AG08396 (cell line): ENCODE measurements around the gene NLK.

Experiments
- DNase-seq: peaks from one replicate; pipeline ENCODE4 v3.0.0; 2012; ENCODE audit warnings: low spot score, mixed read lengths

Gene NLK

DNA sequence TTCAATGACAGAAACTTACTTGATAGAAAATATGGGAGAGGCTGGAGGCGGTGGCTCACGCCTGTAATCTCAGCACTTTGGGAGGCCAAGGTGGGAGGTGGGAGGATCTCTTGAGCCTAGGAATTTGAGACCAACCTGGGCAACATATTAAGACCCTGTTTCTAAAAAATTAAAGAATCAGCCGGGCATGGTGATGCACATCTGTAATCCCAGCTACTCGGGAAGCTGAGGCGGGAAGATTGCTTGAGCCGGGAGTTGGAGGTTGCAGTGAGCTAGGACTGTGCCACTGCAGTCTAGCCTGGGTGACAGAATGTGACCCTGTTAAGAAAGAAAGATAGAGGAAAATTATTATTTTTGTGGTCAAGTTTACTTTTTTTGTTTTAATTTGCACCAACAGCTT is 2.1 kb upstream of the NLK start:
- DNase-seq: no peak

DNA sequence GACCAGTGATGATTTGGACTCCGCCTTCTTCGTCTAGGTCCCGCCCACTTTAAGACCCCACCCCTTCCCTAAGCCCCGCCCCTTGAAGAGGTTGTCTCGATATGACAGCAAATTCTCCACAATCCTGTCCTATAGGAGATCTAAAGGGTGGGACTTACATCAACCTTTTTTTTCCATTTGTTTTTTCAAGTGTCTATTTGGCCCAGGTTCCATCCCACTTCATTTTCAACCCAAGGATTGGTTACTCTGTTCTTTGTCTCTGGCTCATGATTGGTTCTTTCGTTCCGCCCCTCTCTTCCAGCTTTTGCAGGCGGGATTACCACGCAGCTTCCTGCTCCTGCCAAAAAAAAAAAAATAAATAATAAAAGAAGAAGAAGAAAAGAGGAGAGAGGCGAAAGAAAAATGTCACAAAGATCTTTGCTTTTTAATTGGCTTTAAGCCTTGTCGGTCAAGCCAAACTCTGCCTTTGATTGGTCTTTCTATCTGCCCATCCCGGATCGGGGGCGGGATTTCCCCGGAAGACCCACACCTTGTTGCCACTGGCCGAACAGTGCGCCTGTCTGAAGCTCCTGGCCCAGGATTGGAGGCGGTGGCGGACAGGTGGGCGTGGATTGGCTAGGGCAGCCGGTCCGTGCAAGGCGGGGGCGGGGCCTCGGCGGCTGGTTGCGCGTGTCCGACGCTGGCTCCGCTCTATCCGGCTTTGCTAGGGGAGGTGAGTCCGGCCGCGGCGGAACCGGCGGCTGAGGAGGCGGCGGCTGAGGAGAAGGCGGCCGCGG is 1.2 kb upstream of the NLK start:
- peak; percentile 99 for DNase-seq

DNA sequence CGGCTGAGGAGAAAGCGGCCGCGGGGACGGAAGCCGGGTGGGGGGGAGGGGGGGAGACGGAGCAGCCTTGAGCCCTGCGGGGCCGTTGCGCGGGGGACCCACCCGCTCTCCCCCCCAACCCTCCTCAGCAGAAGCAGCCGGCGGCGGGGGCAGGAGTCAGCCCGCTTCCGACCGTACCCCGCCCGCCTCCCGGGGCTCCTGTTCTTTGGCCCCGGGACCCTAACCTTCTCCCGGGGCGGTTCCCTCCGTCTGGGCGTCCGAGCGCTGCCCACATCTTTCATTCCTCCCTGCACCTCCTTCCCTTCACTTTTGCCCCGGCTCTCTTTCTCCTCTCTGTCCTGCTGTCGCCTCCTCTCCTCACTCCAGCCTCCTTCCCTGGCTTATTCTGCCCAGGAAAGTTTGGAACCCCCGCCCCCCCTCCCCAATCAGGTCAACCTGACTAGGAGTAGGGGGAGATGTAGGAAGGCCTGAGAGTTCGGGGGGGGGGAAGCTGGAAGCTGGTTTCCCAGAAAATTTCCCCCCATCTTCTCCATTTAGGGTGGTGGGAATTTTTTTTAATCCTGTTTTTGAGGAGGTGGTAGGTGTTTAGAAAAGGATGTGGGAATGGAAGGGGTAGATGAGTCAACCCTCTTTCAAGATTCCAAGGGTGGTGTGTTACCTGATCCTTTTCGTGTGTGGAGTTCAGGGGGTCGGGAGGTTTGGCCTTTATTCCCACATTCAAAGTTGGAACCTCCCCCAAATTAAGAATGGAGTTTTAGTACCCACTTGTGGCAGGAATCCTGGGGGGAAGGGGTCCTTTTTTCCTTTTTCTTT is 427 bp upstream of the NLK start:
- no peak for DNase-seq

DNA sequence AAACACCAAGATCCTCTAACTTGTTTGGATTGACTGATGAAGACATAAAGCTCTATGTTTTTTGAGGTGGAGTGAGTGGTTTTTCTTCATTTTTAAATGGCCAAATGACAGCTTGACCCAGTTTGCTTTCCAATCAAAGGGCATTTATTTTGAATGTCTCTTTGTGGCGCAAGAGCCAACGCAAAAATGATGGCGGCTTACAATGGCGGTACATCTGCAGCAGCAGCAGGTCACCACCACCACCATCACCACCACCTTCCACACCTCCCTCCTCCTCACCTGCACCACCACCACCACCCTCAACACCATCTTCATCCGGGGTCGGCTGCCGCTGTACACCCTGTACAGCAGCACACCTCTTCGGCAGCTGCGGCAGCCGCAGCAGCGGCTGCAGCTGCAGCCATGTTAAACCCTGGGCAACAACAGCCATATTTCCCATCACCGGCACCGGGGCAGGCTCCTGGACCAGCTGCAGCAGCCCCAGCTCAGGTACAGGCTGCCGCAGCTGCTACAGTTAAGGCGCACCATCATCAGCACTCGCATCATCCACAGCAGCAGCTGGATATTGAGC is 329 bp downstream of the NLK start:
- DNase-seq: no peak

DNA sequence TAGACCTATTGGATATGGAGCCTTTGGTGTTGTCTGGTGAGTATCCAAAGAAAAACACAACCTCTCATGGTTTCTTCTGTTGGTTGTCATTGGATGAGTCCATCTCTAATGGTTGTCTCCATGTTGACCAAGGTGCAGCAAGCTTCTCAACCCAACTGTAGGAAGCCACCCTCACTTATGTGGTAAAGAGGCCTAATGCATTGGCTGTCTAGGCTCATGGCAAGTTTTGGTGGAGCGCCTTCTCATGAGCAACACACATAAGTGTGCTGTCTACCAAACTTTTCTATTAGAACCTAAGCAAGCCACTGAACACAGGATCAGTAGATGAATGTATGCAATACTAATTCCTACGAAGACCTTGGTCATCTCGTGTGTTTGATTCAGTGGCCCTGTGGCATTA is 819 bp downstream of the NLK start:
- no peak for DNase-seq

DNA sequence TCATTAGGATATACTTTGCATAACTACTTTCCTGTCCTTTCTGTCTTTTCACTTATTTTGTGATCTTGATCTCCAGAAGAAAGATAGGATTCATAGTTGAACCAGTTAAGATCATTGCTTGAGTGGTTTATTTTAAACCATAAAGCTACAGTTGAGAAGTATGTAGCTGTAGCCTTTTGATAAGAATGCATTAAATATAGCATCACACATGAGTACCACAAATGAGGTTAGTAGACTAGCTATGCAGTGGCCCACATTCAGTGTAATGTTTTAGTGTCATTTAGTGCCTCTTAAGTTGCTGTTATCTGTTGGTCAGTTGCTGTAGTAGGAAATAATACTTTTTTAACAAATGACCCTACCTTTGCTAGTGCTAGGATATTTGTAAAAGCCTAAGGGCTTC is 1.3 kb downstream of the NLK start:
- DNase-seq: no peak

DNA sequence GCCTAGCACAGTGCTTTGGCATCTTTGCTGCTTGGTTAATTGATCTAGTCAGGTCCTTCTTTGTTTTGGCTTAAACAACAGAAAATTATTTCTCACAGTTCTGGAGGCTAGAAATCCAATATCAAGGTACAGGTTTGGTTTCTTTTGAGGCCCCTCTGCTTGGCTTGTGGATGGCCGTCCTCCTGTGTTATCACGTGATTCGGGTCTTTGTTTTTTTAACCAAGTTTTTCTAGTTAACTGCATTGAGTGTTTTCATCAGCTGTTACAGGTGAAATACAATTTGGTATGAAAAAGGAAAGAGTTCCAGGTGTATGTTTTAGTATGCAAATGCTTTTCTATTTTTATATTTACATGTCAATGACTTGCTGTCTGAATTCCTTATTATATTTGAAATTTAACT is 2.8 kb downstream of the NLK start:
- DNase-seq: no peak

DNA sequence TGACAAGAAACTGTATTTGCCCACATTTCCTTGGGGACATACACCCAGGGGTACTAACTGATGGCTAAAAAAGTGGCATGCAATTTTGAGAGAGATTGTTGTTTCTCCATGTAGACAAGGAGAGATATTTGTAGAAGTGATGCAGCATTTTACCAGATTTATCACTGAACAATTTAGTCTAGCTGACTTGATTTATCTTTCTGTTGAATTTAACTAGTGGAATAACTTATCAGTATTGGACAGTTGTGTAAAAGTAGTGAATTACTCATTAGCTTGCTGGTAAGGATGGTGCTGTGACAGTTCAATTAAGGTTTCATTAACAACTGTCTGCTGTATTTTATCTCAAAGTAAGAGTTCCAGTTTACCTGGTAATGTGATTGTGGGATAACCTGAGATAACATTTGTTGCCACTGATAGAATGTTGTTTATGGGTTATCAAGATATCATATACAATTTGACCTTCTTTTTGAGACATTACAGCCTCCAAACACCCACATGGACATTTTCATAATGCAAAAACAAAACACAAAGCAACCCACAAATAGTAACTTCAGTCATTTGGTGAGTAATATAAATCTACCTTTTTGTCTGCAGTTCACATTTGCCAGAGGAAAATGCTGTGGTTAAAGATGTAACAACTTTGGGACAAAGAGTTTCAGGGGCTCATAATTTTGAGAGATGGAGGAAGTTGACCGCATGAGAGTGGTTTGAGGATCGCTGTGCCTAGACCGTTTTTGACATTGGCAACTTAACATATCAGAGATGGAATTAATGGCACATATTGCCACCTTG is 3.8 kb downstream of the NLK start:
- no peak for DNase-seq

DNA sequence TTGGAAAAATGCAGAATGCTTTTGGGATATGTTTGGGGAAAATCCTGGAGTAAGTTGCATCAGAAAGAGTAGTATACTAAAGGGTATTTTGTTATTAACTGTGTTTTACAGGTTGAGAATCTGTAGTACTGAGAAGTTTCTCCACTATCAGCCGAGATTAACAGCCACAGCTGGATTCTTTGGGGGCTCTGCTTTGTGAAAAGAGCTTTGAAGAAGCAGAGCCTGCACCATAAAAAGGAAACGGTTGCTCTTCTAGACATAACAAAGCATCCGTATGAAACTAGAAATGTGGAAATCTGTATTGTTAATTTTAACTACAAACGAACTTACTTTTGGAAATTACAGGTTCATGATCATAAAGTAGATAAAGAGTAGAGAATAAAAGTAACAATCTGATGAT is 5.3 kb downstream of the NLK start:
- DNase-seq: no peak

DNA sequence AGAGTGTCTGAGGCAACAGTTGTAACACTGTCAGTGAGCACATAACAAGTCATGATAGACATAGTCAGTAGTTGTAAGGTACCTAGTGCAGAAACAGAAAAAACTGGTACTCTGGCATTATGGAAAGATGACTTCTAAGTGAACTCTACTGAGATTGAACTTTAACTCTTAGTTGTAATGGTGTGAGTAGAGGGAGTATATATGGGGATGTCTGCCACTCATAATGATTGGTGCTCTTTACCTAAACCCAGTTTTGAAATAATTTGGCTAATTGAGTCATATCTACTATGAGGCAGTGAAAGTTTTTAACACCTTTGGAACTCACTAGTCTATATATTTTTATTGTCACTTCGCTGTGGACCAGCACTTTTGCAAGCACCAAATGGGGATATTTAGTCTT is 6.6 kb downstream of the NLK start:
- DNase-seq: no peak

DNA sequence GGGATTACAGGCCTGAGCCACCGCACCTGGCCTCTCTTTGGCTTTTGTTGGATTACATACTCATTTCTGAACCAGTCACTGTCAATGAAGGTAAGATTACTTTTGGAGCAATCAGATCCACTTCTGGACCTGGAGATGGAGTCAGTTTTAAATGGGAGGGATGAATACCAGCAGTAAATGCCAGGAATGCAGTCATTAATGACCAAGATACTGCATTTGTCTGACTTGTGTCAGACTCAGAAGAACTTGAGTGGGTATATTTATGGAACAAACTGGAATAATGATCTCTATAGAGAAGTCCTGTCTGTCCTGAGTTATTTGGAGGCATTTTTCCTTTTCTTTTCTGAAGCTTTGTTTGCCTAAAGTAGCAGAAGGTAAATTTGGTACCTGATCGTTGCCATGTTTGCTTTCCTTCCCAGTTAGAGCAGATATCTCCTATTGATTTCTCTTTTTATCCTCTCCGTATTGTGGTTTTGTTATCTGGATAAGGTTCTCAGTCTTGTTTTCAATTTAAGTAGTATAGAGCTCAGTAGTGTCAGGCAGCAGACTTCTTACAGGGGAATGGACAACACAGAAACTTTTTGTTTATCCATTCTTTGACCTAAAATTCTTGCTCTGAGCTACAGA is 10.7 kb downstream of the NLK start:
- no peak for DNase-seq

DNA sequence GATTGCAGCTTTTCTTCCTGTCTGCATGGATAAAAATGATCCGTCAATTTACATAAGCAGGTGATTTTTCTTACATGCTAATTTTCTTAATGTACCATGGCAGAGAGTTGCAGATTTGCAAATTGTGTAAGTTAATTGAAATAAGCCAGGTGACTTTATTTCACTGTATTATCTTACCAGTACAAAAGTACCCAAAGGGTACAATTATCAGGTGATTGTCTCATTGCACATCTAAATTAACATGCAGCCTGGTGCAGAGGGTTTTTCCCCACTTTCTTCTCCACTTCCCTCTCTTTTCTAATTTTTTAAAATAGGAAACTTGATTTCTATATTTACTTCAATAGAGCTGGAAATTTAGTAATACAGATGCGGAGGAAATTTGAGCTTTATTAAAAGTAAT is 11.2 kb downstream of the NLK start:
- DNase-seq: no peak

DNA sequence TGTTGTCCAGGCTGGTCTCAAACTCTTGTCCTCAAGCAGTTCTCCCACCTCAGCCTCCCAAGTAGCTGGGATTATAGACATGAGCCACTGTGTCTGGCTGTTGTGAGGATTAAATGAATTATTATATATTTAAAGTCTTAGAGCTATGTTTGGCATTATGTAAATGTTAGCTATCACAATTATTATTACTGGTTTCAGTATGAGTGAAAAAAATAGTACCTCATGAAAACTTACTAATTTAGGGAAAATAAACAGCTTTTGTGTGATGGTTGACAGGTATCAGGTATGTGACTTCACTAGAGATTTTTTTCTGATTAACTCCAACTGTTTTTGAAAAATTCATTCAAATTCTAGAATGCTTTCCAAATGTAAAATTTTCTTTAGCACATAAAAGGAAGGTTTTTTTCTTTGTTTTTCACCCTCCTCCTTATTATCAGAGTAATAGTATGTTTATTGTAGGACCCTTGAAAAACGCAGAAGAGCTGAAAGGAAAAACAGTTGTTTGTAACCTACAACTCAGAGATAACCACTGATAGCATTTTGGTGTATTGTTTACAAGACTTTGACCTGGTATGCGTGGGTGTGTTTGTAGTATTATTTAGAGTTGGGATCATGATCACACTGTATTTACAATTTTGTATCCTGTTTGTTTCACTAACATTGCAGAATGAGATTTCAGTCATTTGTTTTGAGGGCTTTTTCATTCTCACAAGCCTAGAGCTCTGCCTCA is 13.2 kb downstream of the NLK start:
- no peak for DNase-seq

DNA sequence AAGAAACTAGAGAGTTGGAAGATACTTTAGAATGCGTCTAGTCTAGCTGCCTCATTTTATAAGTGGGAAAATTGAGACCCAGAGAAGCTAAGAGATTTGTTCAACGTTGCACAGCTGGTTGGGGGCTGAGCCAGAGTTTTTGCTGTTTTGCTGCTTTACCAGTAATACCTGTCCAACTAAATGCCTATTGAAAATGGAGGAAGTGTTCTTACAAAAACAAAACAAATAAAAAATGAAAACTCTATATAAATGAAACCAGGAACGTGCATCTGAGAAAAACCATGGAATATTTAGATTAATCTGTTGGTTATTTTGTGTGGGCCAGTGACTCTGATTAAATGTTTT is 13.8 kb downstream of the NLK start:
- no peak for DNase-seq

DNA sequence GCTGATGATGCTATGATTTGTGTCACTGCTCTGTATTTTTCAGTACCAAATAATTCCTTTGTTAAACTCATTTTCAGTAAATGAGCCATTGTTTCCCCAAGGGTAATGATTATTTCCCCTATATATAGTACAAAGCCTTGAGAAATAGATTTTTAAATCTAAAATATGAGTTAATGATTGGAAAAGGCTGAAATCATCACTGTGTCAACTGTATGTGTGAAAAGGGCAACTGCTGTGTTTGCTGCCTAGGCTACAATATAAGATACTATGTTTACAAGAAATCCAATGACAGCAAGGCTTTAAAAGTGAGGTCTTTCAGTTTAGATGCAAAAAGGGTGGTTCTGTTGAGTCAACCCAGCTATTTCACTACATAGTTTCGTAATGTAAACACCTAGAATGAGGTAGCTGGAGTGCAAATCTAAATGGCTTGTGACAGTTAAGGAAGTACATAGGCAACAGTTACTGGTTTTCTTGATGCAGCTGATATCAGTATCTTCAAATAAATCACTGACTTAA is 15.3 kb downstream of the NLK start:
- peak; percentile 21 for DNase-seq

DNA sequence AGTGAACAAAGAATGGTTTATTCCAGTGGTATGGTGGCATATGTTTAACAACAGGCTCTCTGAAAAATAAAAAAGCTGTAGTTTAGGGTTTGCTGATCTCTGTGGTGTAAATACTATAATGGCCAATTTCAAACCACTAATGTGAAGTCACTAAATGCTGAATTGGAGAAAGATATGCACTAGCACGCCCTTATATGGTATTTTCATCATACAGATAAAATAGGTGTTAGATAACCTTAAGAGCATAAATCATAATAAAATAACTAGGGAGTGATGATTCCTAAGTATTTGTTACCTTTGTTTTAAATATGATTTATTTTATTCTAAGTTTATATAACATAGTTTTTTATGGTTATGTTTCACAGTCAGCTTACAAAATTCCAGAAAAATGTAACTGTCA is 17.2 kb downstream of the NLK start:
- DNase-seq: no peak

DNA sequence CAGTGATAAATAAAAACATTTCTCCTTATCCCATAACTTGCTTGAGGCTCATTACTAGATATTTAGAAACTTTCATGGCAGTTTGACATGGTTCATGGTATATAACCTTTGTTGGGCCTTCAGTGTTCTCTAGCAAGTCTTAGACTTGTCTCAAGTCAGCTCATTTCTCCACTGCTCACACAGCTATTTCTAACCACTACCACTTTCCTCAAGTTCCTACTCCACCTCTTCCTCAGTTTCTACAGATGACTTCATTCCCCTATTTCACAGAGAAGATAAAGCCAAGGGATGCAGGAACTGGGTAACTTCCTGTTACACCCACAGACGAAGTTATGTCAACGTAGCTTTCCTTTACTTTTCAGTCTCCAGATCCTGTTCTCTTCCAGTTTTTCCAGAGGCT is 23.2 kb downstream of the NLK start:
- DNase-seq: no peak

DNA sequence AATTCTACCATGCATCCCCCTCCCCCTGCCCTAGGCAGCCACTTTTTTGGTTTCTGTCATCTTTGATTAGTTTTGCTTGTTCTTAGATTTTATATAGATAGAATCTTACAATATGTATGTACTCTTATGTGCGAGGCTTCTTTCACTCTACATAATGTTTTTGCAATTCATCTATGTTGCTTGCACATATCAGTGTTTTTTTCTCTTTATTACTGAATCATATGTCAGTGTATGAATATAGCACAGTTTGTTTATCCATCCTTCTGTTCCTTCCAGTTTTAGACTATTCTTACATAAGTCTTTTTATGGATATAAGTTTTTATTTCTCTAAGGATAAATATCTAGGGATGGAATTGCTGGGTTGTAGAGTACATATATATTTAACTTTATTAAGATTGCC is 26.6 kb downstream of the NLK start:
- no peak for DNase-seq

DNA sequence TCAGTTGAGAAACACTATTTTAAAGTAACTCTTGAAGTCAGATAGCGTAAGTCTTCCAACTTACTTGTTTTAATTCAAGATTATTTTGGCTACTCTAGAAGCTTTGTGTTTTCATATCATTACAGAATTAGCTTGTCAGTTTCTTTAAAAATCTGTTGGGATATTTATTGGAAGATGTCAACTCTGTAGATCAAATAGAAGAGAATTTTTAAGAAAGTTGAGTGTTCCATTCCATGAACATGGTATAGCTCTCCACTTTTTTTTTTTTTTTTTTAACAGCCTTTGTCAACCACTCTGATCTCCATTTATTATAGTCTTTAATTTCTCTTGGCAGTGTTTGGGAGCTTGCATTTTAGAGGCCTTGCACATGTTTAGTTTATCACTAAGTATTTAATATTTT is 28.7 kb downstream of the NLK start:
- no peak for DNase-seq

DNA sequence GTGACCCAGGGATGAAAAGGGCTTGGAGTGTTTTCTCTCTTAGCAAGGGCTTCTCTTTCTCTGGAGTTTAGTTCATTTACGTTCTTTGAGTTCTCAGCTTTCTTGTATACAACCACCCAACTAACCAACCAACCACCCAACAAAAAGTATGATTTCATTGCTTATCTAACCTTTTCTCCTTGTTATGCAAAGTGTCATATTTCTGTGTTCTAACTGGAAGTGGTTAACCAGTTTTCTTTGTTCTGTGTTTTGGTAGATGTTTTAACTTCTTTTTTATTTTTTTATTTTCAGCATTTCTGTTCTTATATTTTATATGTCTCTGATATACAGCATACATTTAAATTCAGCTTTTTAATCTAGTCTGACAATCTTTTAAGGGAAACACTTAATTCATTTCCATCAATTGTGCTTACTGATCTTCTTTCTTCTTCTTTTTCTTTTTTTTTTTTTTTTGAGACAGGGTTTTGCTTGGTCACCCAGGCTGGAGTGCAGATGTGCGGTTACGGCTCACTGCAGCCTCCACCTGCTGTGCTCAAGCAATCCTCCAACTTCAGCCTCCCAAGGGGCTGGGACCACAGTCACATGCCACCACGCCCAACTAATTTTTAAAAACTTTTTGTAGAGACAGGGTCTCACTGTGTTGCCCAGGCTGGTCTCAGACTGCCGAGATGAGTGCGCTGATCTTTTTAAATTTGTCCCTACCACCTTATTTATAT is 29.6 kb downstream of the NLK start:
- no peak for DNase-seq
